NCI-H460 (cell line): Measurements from ENCODE around the gene SF3B1. TPM values are rescaled to one million over a fixed set of nuclear protein-coding genes. Genes with fewer than 3 reads are reported as not detected.
A peak's percentile ranks its signal among the peaks of the same experiment; 100 is the strongest.
"Not testable (repeated sequence)": the region's sequence is repeated elsewhere in the genome, so short reads cannot be mapped to it uniquely, and the experiment has no call there.

Experiments
- DNase-seq: peaks from one replicate; pipeline ENCODE4 v3.0.0-alpha.2; 2016; ENCODE audit warnings: low read depth; ENCODE audit errors: extremely low read depth
- total RNA-seq: library from RNA; depleted of rRNA; stranded (reverse); fragments of >200 nt; shearing (Covaris generic); gene quantifications from 2 replicates; pipeline ENCODE4 v1.2.3, GENCODE V29; 2014

The SF3B1 gene
- total RNA-seq, 1 experiment from 2014 or later: 230 TPM

- no peak for DNase-seq
These were observed 53.2 kb downstream of the SF3B1 start for GRCh38 chr2:197381641-197382040.

GRCh38 chr2:197379918-197380309 is 54.9 kb downstream of the SF3B1 start:
- DNase-seq: not testable (repeated sequence)

- not testable (repeated sequence) for DNase-seq
These were observed 55.4 kb downstream of the SF3B1 start for GRCh38 chr2:197379308-197379917.

- peak; percentile 62 for DNase-seq
These were observed 56.1 kb downstream of the SF3B1 start for GRCh38 chr2:197378494-197379307.

- no peak for DNase-seq
These were observed 56.7 kb downstream of the SF3B1 start for GRCh38 chr2:197378086-197378485.

GRCh38 chr2:197377670-197378069 is 57.2 kb downstream of the SF3B1 start:
- no peak for DNase-seq

- DNase-seq: no peak
These were observed 62.2 kb downstream of the SF3B1 start for GRCh38 chr2:197372592-197372991.

- not testable (repeated sequence) for DNase-seq
These were observed 64.2 kb downstream of the SF3B1 start for GRCh38 chr2:197370664-197371063.

- no peak for DNase-seq
These were observed 64.9 kb downstream of the SF3B1 start for GRCh38 chr2:197369933-197370320.

- DNase-seq: no peak
These were observed 65.4 kb downstream of the SF3B1 start for GRCh38 chr2:197369228-197369932.

GRCh38 chr2:197368412-197368811 is 66.4 kb downstream of the SF3B1 start:
- DNase-seq: no peak

- DNase-seq: no peak
These were observed 70.8 kb downstream of the SF3B1 start for GRCh38 chr2:197363998-197364397.

- no peak for DNase-seq
These were observed 74.1 kb downstream of the SF3B1 start for GRCh38 chr2:197360744-197361156.

- no peak for DNase-seq
These were observed 75.0 kb downstream of the SF3B1 start for GRCh38 chr2:197359859-197360258.

- no peak for DNase-seq
These were observed 75.9 kb downstream of the SF3B1 start for GRCh38 chr2:197358931-197359330.

- no peak for DNase-seq
These were observed 76.8 kb downstream of the SF3B1 start for GRCh38 chr2:197357986-197358385.

GRCh38 chr2:197356136-197356535 is 78.7 kb downstream of the SF3B1 start:
- DNase-seq: peak; percentile 7

GRCh38 chr2:197354169-197354558 is 80.7 kb downstream of the SF3B1 start:
- DNase-seq: no peak

GRCh38 chr2:197353393-197354168 is 81.2 kb downstream of the SF3B1 start:
- no peak for DNase-seq

- no peak for DNase-seq
These were observed 85.1 kb downstream of the SF3B1 start for GRCh38 chr2:197349699-197350098.
